Lung (tissue), 12 donors: Measurements from ENCODE around the gene DLG2. TPM values are rescaled to one million over a fixed set of nuclear protein-coding genes. Genes with fewer than 3 reads are reported as not detected.

Experiments
- ATAC-seq: fragments of 200-7000 bp; cut with Tn5 transposase; one replicate; pipeline ENCODE4 v1.9.1; 2020; ENCODE audit warnings: moderate number of reproducible peaks; ENCODE audit not compliant: insufficient read depth, low FRiP score
- DNase-seq, 3 donors: peaks; one replicate each; pipeline ENCODE4 v3.0.0-alpha.2; 2013 to 2017
- H3K27ac ChIP-seq, 2 donors: one replicate each; pipeline ENCODE4 v1.5.1; 2013; ENCODE audit warnings: mild to moderate bottlenecking in 2 of 2, moderate library complexity in 2 of 2, control low read depth in 1 of 2, inconsistent platforms in 1 of 2, low read depth in 1 of 2, low read length in 1 of 2
- H3K27me3 ChIP-seq, 3 donors: one replicate each; pipeline ENCODE4 v1.5.1; 2013; ENCODE audit warnings: low read length in 2 of 3; ENCODE audit not compliant: control insufficient read depth in 3 of 3, insufficient read depth in 3 of 3
- H3K36me3 ChIP-seq, 4 donors: one replicate each; pipeline ENCODE4 v1.5.1; 2013; ENCODE audit warnings: low read length in 4 of 4, mild to moderate bottlenecking in 1 of 4, moderate library complexity in 1 of 4; ENCODE audit not compliant: control insufficient read depth in 4 of 4, insufficient read depth in 4 of 4
- H3K4me1 ChIP-seq, 5 donors: one replicate each; pipeline ENCODE4 v1.5.1; 2013; ENCODE audit warnings: low read length in 5 of 5, mild to moderate bottlenecking in 2 of 5, moderate library complexity in 1 of 5; ENCODE audit not compliant: control insufficient read depth in 5 of 5, insufficient read depth in 5 of 5
- H3K4me3 ChIP-seq: one replicate; pipeline ENCODE4 v1.5.1; 2013; ENCODE audit warnings: mild to moderate bottlenecking, control low read depth, moderate library complexity
- H3K9ac ChIP-seq, 2 donors: one replicate each; pipeline ENCODE4 v1.5.1; 2013; ENCODE audit warnings: low read length in 2 of 2, control low read depth in 1 of 2; ENCODE audit not compliant: insufficient read depth in 1 of 2
- H3K9me3 ChIP-seq, 4 donors: one replicate each; pipeline ENCODE4 v1.5.1; 2013; ENCODE audit warnings: low read length in 3 of 4, mild to moderate bottlenecking in 1 of 4, moderate library complexity in 1 of 4; ENCODE audit not compliant: control insufficient read depth in 4 of 4, insufficient read depth in 3 of 4
- CTCF ChIP-seq: IDR thresholded peaks from 2 replicates; pipeline ENCODE4 v1.5.1; 2012; ENCODE audit warnings: mild to moderate bottlenecking; ENCODE audit errors: control extremely low read depth, extremely low read depth
- WGBS, 2 donors: extraction: QIAGEN DNeasy Blood & Tissue Kit; methylation state at CpG; one replicate each; pipeline ENCODE4 v1.1.7; 2013; 5-methylcytosine and 5-hydroxymethylcytosine counted together
- polyA plus RNA-seq, 2 donors: library from polyadenylated mRNA; stranded (reverse); fragments of 200-250 nt; gene quantifications; one replicate each; pipeline ENCODE4 v1.2.1, GENCODE V29; 2013
- total RNA-seq, 2 donors: library from RNA; depleted of rRNA in 1 of 2; stranded (reverse); fragments of >200 nt in 1 of 2; gene quantifications; one replicate each; pipeline ENCODE4 v1.2.1, GENCODE V29; 2014 to 2021
- donor health status: control.
- donor health status: control.
- donor health status: Bipolar disorder and iron deficiency.
- donor health status: healthy.
- donor health status: DM: yes; HTN: yes; CAD: no.

DLG2 gene
- total and polyA plus RNA-seq, 4 donors: 0.32 to 24.1 (median 5.4) TPM

GRCh38 chr11:83572581-83573496 is 2054.3 kb downstream of the DLG2 start:
- no peak overlapping the region for H3K27ac ChIP-seq
- DNase-seq: no peak
- no peaks in the 10 kb centered on the region for H3K27me3 ChIP-seq
- ATAC-seq: no peak
- no peaks in the 10 kb centered on the region for H3K4me1 ChIP-seq
- no peak overlapping the region for H3K4me3 ChIP-seq
- no peak overlapping the region for H3K9ac ChIP-seq
- no peaks in the 10 kb centered on the region for H3K9me3 ChIP-seq
- no peaks in the 10 kb centered on the region for H3K36me3 ChIP-seq
- WGBS, 2 donors: 75 to 84% methylated on average over 5 of the region's 5 CpGs
- TF ChIP-seq CTCF: no peak

- Histone ChIP-seq H3K27ac (no peak overlapping the region), H3K4me1 (no peaks in the 10 kb centered on the region), H3K9ac (no peak overlapping the region), H3K9me3 (no peaks in the 10 kb centered on the region), H3K36me3 (no peaks in the 10 kb centered on the region), H3K4me3 (no peak overlapping the region), H3K27me3 (no peaks in the 10 kb centered on the region)
- 62 to 79% methylated on average over 7 of the region's 7 CpGs for WGBS, 2 donors
- peak in 2 of 3 donors; percentile 10 to 41 for DNase-seq
- no peak for TF ChIP-seq CTCF
- no peak for ATAC-seq
Measured at GRCh38 chr11:83571302-83571701, 2055.8 kb downstream of the DLG2 start.

- WGBS, 2 donors: 82 to 84% methylated on average over 1 of the region's 1 CpG
- Histone ChIP-seq H3K4me3 (no peak overlapping the region), H3K4me1 (no peaks in the 10 kb centered on the region), H3K9me3 (no peaks in the 10 kb centered on the region), H3K27ac (no peak overlapping the region), H3K27me3 (no peaks in the 10 kb centered on the region), H3K9ac (no peak overlapping the region), H3K36me3 (no peaks in the 10 kb centered on the region)
- DNase-seq (no peak), ATAC-seq (no peak)
- TF ChIP-seq CTCF: no peak
Measured at GRCh38 chr11:83569134-83569805, 2057.9 kb downstream of the DLG2 start.
